GM18870 (cell line): Measurements from ENCODE around the gene ZNF532.
"Not testable (repeated sequence)": the region's sequence is repeated elsewhere in the genome, so short reads cannot be mapped to it uniquely, and the experiment has no call there.

ENCODE experiments used
- ATAC-seq: cut with Tn5 transposase; IDR thresholded peaks from one replicate; pipeline ENCODE4 v1.9.1; 2021; ENCODE audit warnings: moderate library complexity; ENCODE audit not compliant: unreplicated experiment

Gene ZNF532

GRCh38 chr18:59001721-59002120 lies 137.0 kb downstream of the ZNF532 start:
- no peak for ATAC-seq

- ATAC-seq, result no peak
Measured at GRCh38 chr18:59002974-59003594, 138.4 kb downstream of the ZNF532 start.

- ATAC-seq, result no peak
Measured at GRCh38 chr18:59005262-59005661, 140.6 kb downstream of the ZNF532 start.

- ATAC-seq, result no peak
Measured at GRCh38 chr18:59006461-59007067, 141.9 kb downstream of the ZNF532 start.

GRCh38 chr18:59008302-59008974 lies 143.8 kb downstream of the ZNF532 start:
- ATAC-seq, result no peak

- ATAC-seq, result no peak
Measured at GRCh38 chr18:59009846-59010245, 145.2 kb downstream of the ZNF532 start.

GRCh38 chr18:59011289-59011688 lies 146.6 kb downstream of the ZNF532 start:
- no peak for ATAC-seq

- no peak for ATAC-seq
Measured at GRCh38 chr18:59011786-59012185, 147.1 kb downstream of the ZNF532 start.

GRCh38 chr18:59012815-59013705 lies 148.4 kb downstream of the ZNF532 start:
- no peak for ATAC-seq

- ATAC-seq, result no peak
Measured at GRCh38 chr18:59013744-59014143, 149.1 kb downstream of the ZNF532 start.

GRCh38 chr18:59015531-59016152 lies 151.0 kb downstream of the ZNF532 start:
- no peak for ATAC-seq

GRCh38 chr18:59021500-59021899 lies 156.8 kb downstream of the ZNF532 start:
- no peak for ATAC-seq

- no peak for ATAC-seq
Measured at GRCh38 chr18:59022167-59022945, 157.7 kb downstream of the ZNF532 start.

GRCh38 chr18:59024829-59025228 lies 160.2 kb downstream of the ZNF532 start:
- ATAC-seq, result no peak

GRCh38 chr18:59025532-59025931 lies 160.9 kb downstream of the ZNF532 start:
- ATAC-seq, result not testable (repeated sequence)

GRCh38 chr18:59026364-59026763 lies 161.7 kb downstream of the ZNF532 start:
- ATAC-seq, result no peak

GRCh38 chr18:59026831-59027410 lies 162.2 kb downstream of the ZNF532 start:
- ATAC-seq, result no peak

- no peak for ATAC-seq
Measured at GRCh38 chr18:59029663-59030429, 165.2 kb downstream of the ZNF532 start.

- no peak for ATAC-seq
Measured at GRCh38 chr18:59032308-59032707, 167.6 kb downstream of the ZNF532 start.
